BJ (cell line): Measurements from ENCODE around the gene POLR1A. TPM values are rescaled to one million over a fixed set of nuclear protein-coding genes. Genes with fewer than 3 reads are reported as not detected.

ENCODE experiments used
- CTCF ChIA-PET: fragments of 350-600 bp; formaldehyde crosslinking; extraction: SDS; loops from one replicate; lab custom pipeline; 2021; ENCODE audit warnings: antibody characterized with exemption, inconsistent platforms; lab: Yijun Ruan, JAX
- POLR2A ChIA-PET: fragments of 300-600 bp; sonication (Branson Sonifier 250); formaldehyde crosslinking; extraction: SDS; loops from one replicate; lab custom pipeline; 2021; ENCODE audit warnings: antibody characterized with exemption; lab: Charles Lee
- DNase-seq: peaks from one replicate; pipeline ENCODE4 v3.0.0-alpha.2; 2011; ENCODE audit warnings: low read depth
- H3K27me3 ChIP-seq: 2 replicates; pipeline ENCODE4 v1.6.0; 2011; ENCODE audit warnings: low read length; ENCODE audit not compliant: control insufficient read depth, insufficient read depth
- H3K36me3 ChIP-seq: 2 replicates; pipeline ENCODE4 v1.5.1; 2011; ENCODE audit warnings: low read length; ENCODE audit not compliant: control insufficient read depth, insufficient read depth
- H3K4me3 ChIP-seq: 2 replicates; pipeline ENCODE4 v1.5.1; 2011; ENCODE audit warnings: low read depth, mild to moderate bottlenecking, control low read depth, low read length
- polyA plus RNA-seq: library from polyadenylated mRNA; depleted of rRNA; stranded (reverse); fragments of >200 nt; gene quantifications from 2 replicates; pipeline ENCODE4 v1.2.3, GENCODE V29; 2011
- TF ChIP-seq, protein P1 (sequence below): IDR thresholded peaks from 2 replicates; pipeline ENCODE4 v1.5.1; 2011; ENCODE audit warnings: low read depth, mild to moderate bottlenecking, control low read depth, inconsistent platforms, low read length, moderate library complexity; ENCODE audit not compliant: insufficient read depth

Gene POLR1A
- polyA plus RNA-seq, 1 experiment = 8.0 TPM

DNA sequence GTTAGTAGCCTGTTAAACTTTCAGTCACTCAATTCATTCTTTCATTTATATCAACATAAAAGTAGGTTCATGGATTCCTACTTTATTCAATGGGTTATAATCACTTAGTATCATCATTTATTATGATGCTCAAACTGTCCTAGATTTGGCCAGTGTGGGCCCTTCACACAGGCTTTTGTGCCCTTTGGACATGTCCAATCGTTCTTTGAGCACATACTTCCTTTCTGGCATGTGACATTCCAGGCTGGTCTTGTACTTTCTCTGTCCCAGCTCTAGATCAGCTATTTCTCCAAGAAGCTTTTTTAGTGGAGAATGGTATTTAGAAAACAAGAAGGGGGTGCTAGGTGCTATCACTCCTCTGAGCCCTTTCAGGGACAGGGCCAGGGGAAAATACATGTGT, 11.5 kb downstream of the POLR1A start:
- no peak for DNase-seq
- no peaks in the 10 kb centered on the region for H3K27me3 ChIP-seq
- peaks cover 15% of the 10 kb centered on the region for H3K36me3 ChIP-seq
- H3K4me3 ChIP-seq = no peak overlapping the region
- POLR2A ChIA-PET = no interaction called here
- TF ChIP-seq, protein P1, sequence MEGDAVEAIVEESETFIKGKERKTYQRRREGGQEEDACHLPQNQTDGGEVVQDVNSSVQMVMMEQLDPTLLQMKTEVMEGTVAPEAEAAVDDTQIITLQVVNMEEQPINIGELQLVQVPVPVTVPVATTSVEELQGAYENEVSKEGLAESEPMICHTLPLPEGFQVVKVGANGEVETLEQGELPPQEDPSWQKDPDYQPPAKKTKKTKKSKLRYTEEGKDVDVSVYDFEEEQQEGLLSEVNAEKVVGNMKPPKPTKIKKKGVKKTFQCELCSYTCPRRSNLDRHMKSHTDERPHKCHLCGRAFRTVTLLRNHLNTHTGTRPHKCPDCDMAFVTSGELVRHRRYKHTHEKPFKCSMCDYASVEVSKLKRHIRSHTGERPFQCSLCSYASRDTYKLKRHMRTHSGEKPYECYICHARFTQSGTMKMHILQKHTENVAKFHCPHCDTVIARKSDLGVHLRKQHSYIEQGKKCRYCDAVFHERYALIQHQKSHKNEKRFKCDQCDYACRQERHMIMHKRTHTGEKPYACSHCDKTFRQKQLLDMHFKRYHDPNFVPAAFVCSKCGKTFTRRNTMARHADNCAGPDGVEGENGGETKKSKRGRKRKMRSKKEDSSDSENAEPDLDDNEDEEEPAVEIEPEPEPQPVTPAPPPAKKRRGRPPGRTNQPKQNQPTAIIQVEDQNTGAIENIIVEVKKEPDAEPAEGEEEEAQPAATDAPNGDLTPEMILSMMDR = no peak
- CTCF ChIA-PET = interaction anchor here (1.1 kb wide), 1 partner anchor 9 kb away, joined by 3 read pairs; no protein-coding TSS in a partner anchor

DNA sequence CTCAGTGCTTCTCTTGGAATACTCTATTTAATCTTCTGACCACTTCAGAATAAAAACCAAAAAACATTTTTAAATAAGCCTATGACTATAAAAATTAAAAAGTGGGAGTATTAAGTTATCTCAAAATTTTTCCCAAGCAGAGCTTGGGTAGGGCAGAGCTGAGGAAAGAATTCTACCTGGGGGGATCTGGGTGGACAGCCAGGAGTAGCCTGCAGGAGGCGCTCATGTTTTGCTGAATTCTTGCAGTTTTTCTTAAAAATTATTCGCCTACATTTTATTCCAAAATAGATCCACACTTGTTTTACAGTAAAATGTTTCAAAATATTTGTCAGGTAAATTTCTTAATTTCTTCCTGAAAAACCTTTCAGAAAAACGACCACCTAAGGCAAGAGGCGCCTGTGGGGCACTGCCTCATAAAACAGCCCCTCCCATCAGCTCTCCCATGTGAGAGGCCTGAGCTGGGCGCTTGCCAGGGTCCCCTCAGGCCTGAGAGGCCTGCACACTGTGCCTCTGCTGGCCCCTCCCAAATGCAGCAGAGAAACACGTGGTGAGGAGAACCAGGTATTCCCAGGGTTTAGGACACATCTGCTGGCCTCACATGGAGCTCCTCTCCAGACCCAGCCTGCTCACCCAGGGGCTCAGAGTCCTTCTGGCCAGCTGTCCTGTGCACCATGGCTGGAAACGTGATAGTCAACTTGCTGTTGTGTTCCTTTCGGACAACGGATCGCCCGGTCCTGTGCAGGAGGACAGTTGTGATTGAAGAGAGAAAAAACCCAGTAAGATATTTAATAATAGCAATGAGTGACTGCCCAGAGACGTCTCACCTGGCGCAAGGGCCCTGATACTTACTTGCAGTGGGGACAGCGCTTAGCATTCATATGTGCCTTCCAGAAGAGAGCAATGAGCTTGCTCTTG, 17.5 kb downstream of the POLR1A start:
- ChIA-PET CTCF (interaction anchor here (0.6 to 2.4 kb wide), 10 partner anchors 9 to 274 kb away, joined by 3 to 14 read pairs (median 4); no protein-coding TSS in a partner anchor), POLR2A (no interaction called here)
- Histone ChIP-seq H3K36me3 (peaks cover 20% of the 10 kb centered on the region), H3K4me3 (no peak overlapping the region), H3K27me3 (no peaks in the 10 kb centered on the region)
- TF ChIP-seq, protein P1 = peak; percentile 40; the same call in 1 of the 2 replicates
- DNase-seq = no peak

DNA sequence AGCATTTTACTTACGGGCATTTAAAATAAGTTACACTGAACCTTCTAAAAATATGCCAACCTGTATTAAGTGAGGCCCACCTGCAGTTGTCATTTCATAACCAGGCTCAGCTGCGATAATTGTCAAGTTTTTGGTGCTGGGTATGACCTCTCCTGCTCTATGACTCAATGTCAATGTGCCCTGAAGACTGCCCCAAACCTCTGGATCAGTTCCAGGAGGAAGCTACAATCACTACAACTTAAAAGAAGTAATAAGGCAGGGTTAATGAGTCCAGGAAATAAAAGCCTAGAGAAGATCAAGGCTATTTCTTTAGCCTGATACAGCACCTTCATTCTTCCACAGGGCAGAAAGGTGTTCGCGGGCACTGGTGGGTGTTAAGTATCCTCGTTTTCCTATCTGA, 22.9 kb downstream of the POLR1A start:
- no peaks in the 10 kb centered on the region for H3K27me3 ChIP-seq
- CTCF ChIA-PET = interaction anchor here (2.0 to 8.2 kb wide), 2 partner anchors 258 to 269 kb away, joined by 7 to 354 read pairs; no protein-coding TSS in a partner anchor
- TF ChIP-seq, protein P1 = no peak

DNA sequence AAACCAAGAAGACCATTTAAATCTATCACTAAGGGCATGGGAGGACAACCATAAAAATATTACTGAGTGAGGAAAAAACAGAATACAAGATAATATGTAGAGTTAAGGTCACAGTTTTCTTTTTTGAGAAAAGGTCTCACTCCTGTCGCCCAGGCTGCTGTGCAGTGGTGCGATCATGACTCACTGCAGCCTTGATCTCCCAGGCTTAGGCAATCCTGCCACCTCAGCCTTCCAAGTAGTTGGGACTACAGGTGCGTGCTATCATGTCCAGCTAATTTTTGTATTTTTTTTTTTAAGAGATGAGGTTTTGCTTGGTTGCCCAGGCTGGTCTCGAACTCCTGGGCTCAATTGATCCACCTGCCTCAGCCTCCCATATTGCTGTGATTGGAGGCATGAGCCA, 24.0 kb downstream of the POLR1A start:
- TF ChIP-seq, protein P1 = no peak
- Histone ChIP-seq H3K4me3 (no peak overlapping the region), H3K27me3 (no peaks in the 10 kb centered on the region), H3K36me3 (peaks cover 12% of the 10 kb centered on the region)
- DNase-seq = no peak
- ChIA-PET POLR2A (no interaction called here), CTCF (interaction anchor here (0.7 to 8.2 kb wide), 4 partner anchors 123 to 357 kb away, joined by 3 to 354 read pairs (median 6); no protein-coding TSS in a partner anchor)

More for the DNA sequence above, 22.9 kb downstream of the POLR1A start:
- H3K36me3 ChIP-seq = peaks cover 5% of the 10 kb centered on the region
- no peak overlapping the region for H3K4me3 ChIP-seq
- DNase-seq = no peak
- POLR2A ChIA-PET = interaction anchor here (0.6 kb wide), 1 partner anchor 60 kb away, joined by 4 read pairs; no protein-coding TSS in a partner anchor
